CD4-positive, alpha-beta T cell treated with Interleukin-4 for 4 hours (primary cell): Measurements from ENCODE around the gene LRRC4C.
"Not testable (repeated sequence)": the region's sequence is repeated elsewhere in the genome, so short reads cannot be mapped to it uniquely, and the experiment has no call there.

Experiments
- DNase-seq: peaks from one replicate; pipeline ENCODE4 v3.0.0-alpha.2; 2020

The LRRC4C gene

GRCh38 chr11:41102471-41102870 lies 357.0 kb downstream of the LRRC4C start:
- no peak for DNase-seq

GRCh38 chr11:41099654-41100053 lies 359.8 kb downstream of the LRRC4C start:
- DNase-seq, result no peak

- DNase-seq, result no peak
These were observed 374.3 kb downstream of the LRRC4C start for GRCh38 chr11:41085123-41085522.

GRCh38 chr11:41081756-41082285 lies 377.6 kb downstream of the LRRC4C start:
- no peak for DNase-seq

- no peak for DNase-seq
These were observed 385.1 kb downstream of the LRRC4C start for GRCh38 chr11:41074318-41074717.

GRCh38 chr11:41065432-41065831 lies 394.0 kb downstream of the LRRC4C start:
- DNase-seq, result no peak

- no peak for DNase-seq
These were observed 401.3 kb downstream of the LRRC4C start for GRCh38 chr11:41058138-41058537.

GRCh38 chr11:41056892-41057569 lies 402.4 kb downstream of the LRRC4C start:
- no peak for DNase-seq

GRCh38 chr11:41053894-41054293 lies 405.6 kb downstream of the LRRC4C start:
- DNase-seq, result no peak

- DNase-seq, result no peak
These were observed 407.4 kb downstream of the LRRC4C start for GRCh38 chr11:41051919-41052635.

- DNase-seq, result no peak
These were observed 408.7 kb downstream of the LRRC4C start for GRCh38 chr11:41050791-41051190.

GRCh38 chr11:41047229-41047628 lies 412.2 kb downstream of the LRRC4C start:
- DNase-seq, result no peak

- DNase-seq, result no peak
These were observed 414.2 kb downstream of the LRRC4C start for GRCh38 chr11:41045266-41045665.

- DNase-seq, result no peak
These were observed 414.7 kb downstream of the LRRC4C start for GRCh38 chr11:41044747-41045146.

GRCh38 chr11:41042688-41043087 lies 416.8 kb downstream of the LRRC4C start:
- DNase-seq, result no peak

GRCh38 chr11:41040474-41040873 lies 419.0 kb downstream of the LRRC4C start:
- no peak for DNase-seq

- no peak for DNase-seq
These were observed 419.9 kb downstream of the LRRC4C start for GRCh38 chr11:41039592-41039991.

- no peak for DNase-seq
These were observed 427.8 kb downstream of the LRRC4C start for GRCh38 chr11:41031551-41032060.

- DNase-seq, result no peak
These were observed 439.2 kb downstream of the LRRC4C start for GRCh38 chr11:41020259-41020658.

- DNase-seq, result not testable (repeated sequence)
These were observed 439.8 kb downstream of the LRRC4C start for GRCh38 chr11:41019666-41020065.

- DNase-seq, result no peak
These were observed 441.2 kb downstream of the LRRC4C start for GRCh38 chr11:41018224-41018623.

- DNase-seq, result no peak
These were observed 448.9 kb downstream of the LRRC4C start for GRCh38 chr11:41010361-41011050.

- no peak for DNase-seq
These were observed 453.5 kb downstream of the LRRC4C start for GRCh38 chr11:41005986-41006385.
